GM19328 (cell line): ENCODE data around the gene CEP164.
"Not testable (repeated sequence)": the region's sequence is repeated elsewhere in the genome, so short reads cannot be mapped to it uniquely, and the experiment has no call there.

Experiments
- ATAC-seq: cut with Tn5 transposase; IDR thresholded peaks from one replicate; pipeline ENCODE4 v1.9.1; 2021; ENCODE audit warnings: mild to moderate bottlenecking, moderate library complexity; ENCODE audit not compliant: unreplicated experiment

Gene CEP164

GRCh38 chr11:117437041-117437790, 109.6 kb downstream of the CEP164 start:
- no peak for ATAC-seq

- ATAC-seq: no peak
These were observed 110.1 kb downstream of the CEP164 start for GRCh38 chr11:117437791-117438130.

GRCh38 chr11:117438371-117439000, 110.8 kb downstream of the CEP164 start:
- ATAC-seq: no peak

- no peak for ATAC-seq
These were observed 111.6 kb downstream of the CEP164 start for GRCh38 chr11:117439256-117439655.

- ATAC-seq: no peak
These were observed 112.6 kb downstream of the CEP164 start for GRCh38 chr11:117440258-117440657.

GRCh38 chr11:117441146-117441975, 113.7 kb downstream of the CEP164 start:
- ATAC-seq: no peak

- no peak for ATAC-seq
These were observed 114.6 kb downstream of the CEP164 start for GRCh38 chr11:117442049-117442868.

GRCh38 chr11:117442869-117443239, 115.2 kb downstream of the CEP164 start:
- no peak for ATAC-seq

GRCh38 chr11:117443266-117444186, 115.9 kb downstream of the CEP164 start:
- no peak for ATAC-seq

- no peak for ATAC-seq
These were observed 116.6 kb downstream of the CEP164 start for GRCh38 chr11:117444256-117444655.

GRCh38 chr11:117444711-117445658, 117.3 kb downstream of the CEP164 start:
- ATAC-seq: no peak

GRCh38 chr11:117449111-117449693, 121.5 kb downstream of the CEP164 start:
- no peak for ATAC-seq

- ATAC-seq: no peak
These were observed 126.4 kb downstream of the CEP164 start for GRCh38 chr11:117453886-117454563.

- ATAC-seq: no peak
These were observed 126.9 kb downstream of the CEP164 start for GRCh38 chr11:117454564-117454917.

- no peak for ATAC-seq
These were observed 128.5 kb downstream of the CEP164 start for GRCh38 chr11:117456027-117456720.

- ATAC-seq: not testable (repeated sequence)
These were observed 129.0 kb downstream of the CEP164 start for GRCh38 chr11:117456721-117457029.

- no peak for ATAC-seq
These were observed 129.6 kb downstream of the CEP164 start for GRCh38 chr11:117457031-117457785.
